Activated CD4-positive, alpha-beta T cell treated with anti-CD3 and anti-CD28 coated beads for 36 hours (primary cell): ENCODE measurements around the gene RFC3. TPM values are rescaled to one million over a fixed set of nuclear protein-coding genes. Genes with fewer than 3 reads are reported as not detected.

ENCODE experiments used
- ATAC-seq: fragments of 200-7000 bp; cut with Tn5 transposase; one replicate; pipeline ENCODE4 v1.10.0; 2021; ENCODE audit warnings: mild to moderate bottlenecking, moderate library complexity
- CTCF ChIA-PET: fragments of 350-600 bp; sonication (Branson Sonifier 250); formaldehyde crosslinking; loops from one replicate; lab custom pipeline; 2021; ENCODE audit warnings: antibody characterized with exemption; lab: Charles Lee
- POLR2A ChIA-PET: fragments of 350-600 bp; sonication (Branson Sonifier 250); formaldehyde crosslinking; loops from one replicate; lab custom pipeline; 2021; ENCODE audit warnings: antibody characterized with exemption, inconsistent platforms; lab: Charles Lee
- DNase-seq: peaks from one replicate; pipeline ENCODE4 v3.0.0-alpha.2; 2020
- H3K27ac Mint-ChIP-seq: one replicate; pipeline ENCODE4 v1.8.0; 2021; ENCODE audit warnings: mixed read lengths
- H3K27me3 Mint-ChIP-seq: one replicate; pipeline ENCODE4 v1.8.0; 2021; ENCODE audit warnings: mixed read lengths
- H3K36me3 Mint-ChIP-seq: one replicate; pipeline ENCODE4 v1.8.0; 2021; ENCODE audit warnings: low read depth, mixed read lengths
- H3K4me1 Mint-ChIP-seq: one replicate; pipeline ENCODE4 v1.8.0; 2021; ENCODE audit warnings: mixed read lengths
- H3K4me3 Mint-ChIP-seq: one replicate; pipeline ENCODE4 v1.8.0; 2021; ENCODE audit warnings: mild to moderate bottlenecking, moderate library complexity, mixed read lengths
- H3K9me3 Mint-ChIP-seq: one replicate; pipeline ENCODE4 v1.8.0; 2021; ENCODE audit warnings: low read depth, mixed read lengths
- intact Hi-C, 2 experiments: fragments of 100-400 bp; cut with DNase I in 1 of 2; cut with micrococcal nuclease in 1 of 2; formaldehyde crosslinking; loops; one replicate each; pipeline versions ENCODE4 v1.14.2 to v1.15.1; 2022 to 2024; cut with DNase I, micrococcal nuclease
- total RNA-seq, 2 experiments: library from RNA; stranded (reverse); gene quantifications; one replicate each; pipeline ENCODE4 v1.2.3, GENCODE V29; 2021

Gene RFC3
- total RNA-seq, 2 experiments from 2014 or later: 64.6 to 66.4 TPM

DNA sequence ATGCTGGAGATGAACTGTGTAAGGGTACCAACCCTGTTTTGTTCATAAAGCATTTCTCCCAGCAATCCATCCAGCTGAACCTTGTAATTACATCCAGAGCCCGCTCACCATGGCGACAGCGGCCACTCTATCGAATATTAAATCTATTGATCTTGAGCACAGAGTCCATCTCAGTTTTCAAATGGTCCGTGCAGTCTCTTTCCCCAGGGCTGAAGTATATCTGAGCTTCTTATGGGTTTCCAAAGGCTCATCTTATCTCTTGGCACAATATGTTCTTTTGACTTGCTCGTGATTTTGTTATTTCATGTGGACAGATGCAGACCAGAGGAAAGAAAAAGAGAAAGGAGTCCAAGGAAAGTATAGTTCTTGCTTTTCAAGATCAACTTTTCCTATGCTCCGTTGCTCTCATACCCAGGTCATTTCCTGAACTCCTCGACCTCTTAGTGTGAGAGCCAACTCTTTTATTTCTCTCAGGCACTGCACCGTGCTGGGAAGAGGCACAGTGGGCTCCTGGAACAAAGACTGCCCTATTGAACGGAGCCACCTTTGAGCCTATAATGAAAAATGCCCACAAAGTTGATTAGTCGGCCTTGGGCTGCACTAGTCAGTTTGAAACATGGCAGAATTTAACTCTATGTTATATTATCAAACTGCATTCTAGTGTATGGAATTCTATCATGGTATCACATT is 66.7 kb downstream of the RFC3 start:
- Mint-ChIP-seq H3K4me1 (no peaks in the 10 kb centered on the region), H3K36me3 (peaks cover 33% of the 10 kb centered on the region), H3K4me3 (no peak overlapping the region), H3K27ac (no peak overlapping the region), H3K9me3 (peaks cover 8% of the 10 kb centered on the region), H3K27me3 (no peaks in the 10 kb centered on the region)
- DNase-seq (no peak), ATAC-seq (no peak)
- intact Hi-C loops: no loop called here
- ChIA-PET CTCF (no interaction called here), POLR2A (no interaction called here)
